Esophagus (tissue), 2 donors: ENCODE measurements around the gene ANKH. TPM values are rescaled to one million over a fixed set of nuclear protein-coding genes. Genes with fewer than 3 reads are reported as not detected.

Experiments used
- H3K27ac ChIP-seq, 2 donors: one replicate each; pipeline ENCODE4 v1.5.1; 2013; ENCODE audit warnings: low read depth in 2 of 2, mild to moderate bottlenecking in 2 of 2, inconsistent platforms in 1 of 2, low read length in 1 of 2, moderate library complexity in 1 of 2
- H3K27me3 ChIP-seq, 2 donors: one replicate each; pipeline ENCODE4 v1.6.1; 2013; ENCODE audit warnings: low read length in 2 of 2, control low read depth in 1 of 2, mild to moderate bottlenecking in 1 of 2; ENCODE audit not compliant: insufficient read depth in 2 of 2, control insufficient read depth in 1 of 2
- H3K36me3 ChIP-seq, 2 donors: one replicate each; pipeline ENCODE4 v1.6.1; 2013; ENCODE audit warnings: low read length in 1 of 2; ENCODE audit not compliant: control insufficient read depth in 2 of 2, insufficient read depth in 2 of 2
- H3K4me1 ChIP-seq, 2 donors: one replicate each; pipeline ENCODE4 v1.6.1; 2013; ENCODE audit warnings: low read length in 1 of 2; ENCODE audit not compliant: control insufficient read depth in 2 of 2, insufficient read depth in 2 of 2
- H3K4me3 ChIP-seq, 2 donors: one replicate each; pipeline ENCODE4 v1.5.1; 2013; ENCODE audit warnings: low read length in 2 of 2, mild to moderate bottlenecking in 2 of 2, low read depth in 1 of 2, moderate library complexity in 1 of 2
- H3K9me3 ChIP-seq, 2 donors: one replicate each; pipeline ENCODE4 v1.6.1; 2013; ENCODE audit warnings: mild to moderate bottlenecking in 2 of 2, low read depth in 1 of 2, low read length in 1 of 2, moderate library complexity in 1 of 2; ENCODE audit not compliant: control insufficient read depth in 2 of 2, insufficient read depth in 1 of 2
- WGBS, 2 donors: extraction: QIAGEN DNeasy Blood & Tissue Kit; methylation state at CpG; one replicate each; pipeline ENCODE4 v1.1.7; 2013; 5-methylcytosine and 5-hydroxymethylcytosine counted together
- polyA plus RNA-seq, 2 donors: library from polyadenylated mRNA; stranded (reverse); fragments of 200-250 nt; gene quantifications; one replicate each; pipeline ENCODE4 v1.2.3, GENCODE V29; 2013
- donor health status: healthy with polysubstance abuse.
- donor health status: Bipolar disorder and iron deficiency.

Gene ANKH
- polyA plus RNA-seq, 2 donors = 5.6 to 12.7 TPM

DNA sequence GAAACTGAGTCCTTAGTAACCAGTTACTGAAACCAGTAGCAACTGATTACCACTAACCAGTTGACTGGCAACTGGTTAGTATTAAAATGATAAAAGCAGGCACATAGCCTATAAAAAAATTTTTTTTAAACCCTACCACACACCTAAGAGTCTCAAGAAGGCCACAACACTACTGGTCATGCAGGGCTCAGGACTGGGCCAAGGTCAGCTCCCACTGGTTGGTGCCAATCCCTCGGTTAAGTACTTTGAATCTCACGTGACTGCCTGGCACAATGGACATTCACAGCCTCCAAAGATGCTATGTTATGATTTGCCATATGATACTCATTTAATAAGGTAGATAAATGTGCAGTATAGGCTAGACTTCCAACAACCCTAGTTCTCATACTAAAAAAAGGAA lies 8.5 kb downstream of the ANKH start:
- Histone ChIP-seq H3K4me1 (peaks cover 0 to 4% of the 10 kb centered on the region in 2 donors), H3K9me3 (no peaks in the 10 kb centered on the region), H3K27me3 (no peaks in the 10 kb centered on the region), H3K27ac (no peak overlapping the region), H3K4me3 (no peak overlapping the region), H3K36me3 (no peaks in the 10 kb centered on the region)
- 82 to 93% methylated on average over 2 of the region's 2 CpGs for WGBS, 2 donors

GRCh38 chr5:14861123-14861765 lies 10.3 kb downstream of the ANKH start:
- Histone ChIP-seq H3K27me3 (no peaks in the 10 kb centered on the region), H3K4me3 (no peak overlapping the region), H3K27ac (no peak overlapping the region), H3K9me3 (no peaks in the 10 kb centered on the region), H3K4me1 (peaks cover 0 to 4% of the 10 kb centered on the region in 2 donors), H3K36me3 (no peaks in the 10 kb centered on the region)
- WGBS, 2 donors = 77 to 80% methylated on average over 4 of the region's 4 CpGs

- H3K9me3 ChIP-seq = no peaks in the 10 kb centered on the region
- H3K27ac ChIP-seq = no peak overlapping the region
- peaks cover 0 to 5% of the 10 kb centered on the region in 2 donors for H3K4me1 ChIP-seq
- H3K27me3 ChIP-seq = no peaks in the 10 kb centered on the region
- WGBS, 2 donors = 53 to 61% methylated on average over 7 of the region's 7 CpGs
- H3K4me3 ChIP-seq = no peak overlapping the region
- H3K36me3 ChIP-seq = no peaks in the 10 kb centered on the region
Observed at GRCh38 chr5:14859980-14860379, 11.6 kb downstream of the ANKH start.

DNA sequence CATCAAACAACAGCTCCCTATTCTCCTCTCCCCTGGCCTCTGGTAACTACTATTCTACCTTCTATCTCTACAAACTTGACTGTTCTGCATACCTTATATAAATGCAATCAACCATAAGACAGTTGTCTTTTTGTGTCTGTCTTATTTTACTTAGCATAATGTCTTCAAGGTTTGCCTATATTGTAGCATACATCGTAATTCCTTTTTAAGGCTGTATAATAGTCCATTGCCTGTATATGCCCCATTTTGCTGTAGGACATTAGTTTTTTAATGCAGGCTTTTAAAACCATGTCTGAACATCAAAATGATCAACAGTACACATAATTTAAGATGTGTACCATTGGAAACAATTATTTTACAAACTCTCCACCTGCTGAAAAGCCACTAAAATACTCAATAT lies 12.4 kb downstream of the ANKH start:
- WGBS, 2 donors = 100% methylated on average over 1 of the region's 1 CpG
- no peaks in the 10 kb centered on the region for H3K36me3 ChIP-seq
- H3K9me3 ChIP-seq = no peaks in the 10 kb centered on the region
- H3K27ac ChIP-seq = no peak overlapping the region
- H3K27me3 ChIP-seq = no peaks in the 10 kb centered on the region
- H3K4me1 ChIP-seq = peaks cover 0 to 6% of the 10 kb centered on the region in 2 donors
- no peak overlapping the region for H3K4me3 ChIP-seq

DNA sequence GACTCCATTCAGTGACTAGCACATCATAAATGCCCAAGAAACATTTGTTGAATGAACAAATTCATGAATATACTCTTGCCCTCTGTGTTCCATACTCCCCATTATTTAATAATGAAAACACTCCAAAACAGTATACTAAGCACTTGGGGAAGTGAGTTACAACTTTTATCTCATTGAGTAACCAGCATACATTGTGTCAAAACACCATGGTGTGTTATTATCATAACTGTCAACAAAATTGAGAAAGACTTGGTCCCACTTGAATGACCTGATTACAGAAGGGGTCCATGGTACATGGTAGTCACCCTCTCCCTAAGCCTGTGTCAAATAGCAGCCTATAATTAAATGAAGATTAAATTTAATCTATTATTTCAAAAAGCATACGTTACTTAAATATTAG lies 16.2 kb downstream of the ANKH start:
- H3K27ac ChIP-seq = no peak overlapping the region
- no peaks in the 10 kb centered on the region for H3K9me3 ChIP-seq
- H3K4me1 ChIP-seq = peaks cover 0 to 6% of the 10 kb centered on the region in 2 donors
- no peak overlapping the region for H3K4me3 ChIP-seq
- H3K36me3 ChIP-seq = no peaks in the 10 kb centered on the region
- 61 to 71% methylated on average over 1 of the region's 1 CpG for WGBS, 2 donors
- H3K27me3 ChIP-seq = no peaks in the 10 kb centered on the region

- no peak overlapping the region for H3K4me3 ChIP-seq
- no peaks in the 10 kb centered on the region for H3K9me3 ChIP-seq
- H3K4me1 ChIP-seq = peaks cover 0 to 6% of the 10 kb centered on the region in 2 donors
- H3K27ac ChIP-seq = no peak overlapping the region
- WGBS, 2 donors = 88 to 93% methylated on average over 4 of the region's 4 CpGs
- no peaks in the 10 kb centered on the region for H3K36me3 ChIP-seq
- no peaks in the 10 kb centered on the region for H3K27me3 ChIP-seq
Observed at GRCh38 chr5:14854799-14855198, 16.8 kb downstream of the ANKH start.

- no peak overlapping the region for H3K27ac ChIP-seq
Observed at GRCh38 chr5:14853685-14854084, 17.9 kb downstream of the ANKH start.

DNA sequence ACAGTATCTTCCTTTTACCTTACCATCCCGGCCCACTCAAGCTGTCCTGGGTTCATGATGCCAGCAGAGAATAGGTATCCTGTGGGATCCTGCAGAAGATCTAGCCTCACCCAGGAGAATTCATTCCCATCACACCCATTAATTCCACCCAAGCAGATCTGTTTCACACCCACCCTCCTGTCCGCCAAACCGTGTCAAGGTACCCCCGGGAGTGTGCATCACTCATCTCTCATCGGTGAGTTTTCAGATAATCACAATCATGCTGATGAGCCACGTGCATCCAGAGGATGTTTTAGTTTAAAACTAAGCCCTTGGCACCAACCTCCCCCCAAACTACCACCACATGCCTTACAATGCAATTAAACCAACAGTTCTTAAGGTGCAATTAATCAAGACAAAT lies 18.8 kb downstream of the ANKH start:
- Histone ChIP-seq H3K27ac (no peak overlapping the region), H3K4me1 (peaks cover 0 to 8% of the 10 kb centered on the region in 2 donors), H3K9me3 (no peaks in the 10 kb centered on the region), H3K27me3 (no peaks in the 10 kb centered on the region), H3K4me3 (no peak overlapping the region), H3K36me3 (peaks cover 0 to 4% of the 10 kb centered on the region in 2 donors)
- 84 to 93% methylated on average over 6 of the region's 6 CpGs for WGBS, 2 donors

More at GRCh38 chr5:14853685-14854084, 17.9 kb downstream of the ANKH start:
- Histone ChIP-seq H3K9me3 (no peaks in the 10 kb centered on the region), H3K36me3 (no peaks in the 10 kb centered on the region), H3K4me1 (peaks cover 0 to 8% of the 10 kb centered on the region in 2 donors), H3K4me3 (no peak overlapping the region), H3K27me3 (no peaks in the 10 kb centered on the region)
- 92 to 93% methylated on average over 4 of the region's 4 CpGs for WGBS, 2 donors

DNA sequence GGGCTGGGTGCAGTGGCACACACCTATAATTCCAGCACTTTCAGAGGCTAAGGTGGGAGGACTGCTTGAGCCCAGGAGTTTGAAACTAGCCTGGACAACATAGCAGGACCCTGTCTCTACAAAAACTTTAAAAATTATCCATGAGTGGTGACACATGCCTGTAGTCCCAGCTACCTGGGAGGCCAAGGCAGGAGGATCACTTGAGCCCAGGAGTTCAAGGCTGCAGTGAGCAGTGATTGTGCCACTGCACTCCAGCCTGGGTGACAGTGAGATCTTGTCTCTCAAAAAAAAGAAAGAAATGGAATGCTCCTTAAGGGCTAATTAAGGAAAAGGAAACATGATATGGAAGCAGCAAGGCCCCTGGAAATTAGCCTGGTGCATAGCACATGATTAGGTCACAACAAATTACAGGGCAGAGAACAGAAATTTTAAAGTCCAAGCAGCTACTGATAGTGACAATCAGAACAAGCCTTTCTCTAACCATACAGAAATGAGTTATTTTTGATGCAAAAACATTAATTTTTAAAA lies 19.5 kb downstream of the ANKH start:
- H3K9me3 ChIP-seq = no peaks in the 10 kb centered on the region
- no peak overlapping the region for H3K4me3 ChIP-seq
- peaks cover 0 to 4% of the 10 kb centered on the region in 2 donors for H3K36me3 ChIP-seq
- no peak overlapping the region for H3K27ac ChIP-seq
- H3K27me3 ChIP-seq = no peaks in the 10 kb centered on the region
- H3K4me1 ChIP-seq = peaks cover 0 to 8% of the 10 kb centered on the region in 2 donors

GRCh38 chr5:14851597-14851996 lies 20.0 kb downstream of the ANKH start:
- no peaks in the 10 kb centered on the region for H3K27me3 ChIP-seq
- H3K9me3 ChIP-seq = no peaks in the 10 kb centered on the region
- H3K4me1 ChIP-seq = peaks cover 0 to 8% of the 10 kb centered on the region in 2 donors
- peaks cover 0 to 4% of the 10 kb centered on the region in 2 donors for H3K36me3 ChIP-seq
- H3K27ac ChIP-seq = no peak overlapping the region
- H3K4me3 ChIP-seq = no peak overlapping the region
